Measurements from ENCODE around the gene BMP2K. TPM values are rescaled to one million over a fixed set of nuclear protein-coding genes. Genes with fewer than 3 reads are reported as not detected.

BMP2K gene
- total and polyA plus RNA-seq, 2 of the 8 experiments (the other 6 are each of a cell fraction or from before 2014, with no cell fraction given) = 15.6 to 24.1 TPM

DNA sequence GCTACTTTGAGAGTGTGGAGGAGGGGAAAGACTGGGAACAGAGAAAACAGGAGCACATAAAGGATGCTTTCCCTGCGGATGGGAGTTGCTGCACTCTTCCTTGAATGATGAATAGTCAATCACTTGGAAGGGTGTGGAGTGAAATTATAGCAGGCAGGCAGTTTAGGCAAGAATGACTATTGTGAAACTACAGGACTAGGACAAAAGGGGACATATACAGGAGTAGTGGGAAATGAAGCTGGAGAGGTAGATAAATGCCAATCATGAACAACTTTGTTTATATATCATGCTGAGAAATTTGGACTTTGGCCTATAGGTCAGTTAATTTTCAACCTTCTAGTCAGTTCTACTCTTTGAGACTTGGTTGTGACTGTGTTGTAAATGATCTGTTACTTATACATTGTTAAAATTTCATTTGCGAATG is 86.2 kb downstream of the BMP2K start:
- Histone ChIP-seq H3K4me1 (replicated peaks in 1 of 4; ENCODE audit: control insufficient read depth in 3 of 4, insufficient read depth in 4 of 4, low read length in 3 of 4) (no peaks in the 10 kb centered on the region), H3K79me1 (ENCODE audit: low read depth, low read length) (no peaks in the 10 kb centered on the region), H3K9me3 (ENCODE audit: insufficient read depth in 2 of 2, low read depth in 1 of 2, low read length in 1 of 2) (no peaks in the 10 kb centered on the region), H2BK5ac (ENCODE audit: low read depth, low read length) (no peak overlapping the region), H3K36me3 (ENCODE audit: control insufficient read depth in 2 of 4, insufficient read depth in 4 of 4, low read length in 3 of 4) (peaks cover 0 to 3% (median 0%) of the 10 kb centered on the region in 4 experiments; a peak in 2 of 8 replicates), H2BK15ac (ENCODE audit: low read length) (no peak overlapping the region), H3K27me3 (replicated peaks in 1 of 4; ENCODE audit: control insufficient read depth in 3 of 4, extremely low read depth in 1 of 4, insufficient read depth in 3 of 4, low read length in 3 of 4) (no peaks in the 10 kb centered on the region), H4K91ac (replicated peaks; ENCODE audit: insufficient read length, low read length) (no peak overlapping the region), H3K4ac (replicated peaks; ENCODE audit: insufficient read length, low read depth, low read length) (no peak overlapping the region), H3K4me2 (ENCODE audit: insufficient read depth in 1 of 2, low read depth in 2 of 2, low read length in 2 of 2) (no peak overlapping the region), H3K4me3 (ENCODE audit: extremely low read depth in 1 of 4, insufficient read depth in 2 of 4, low read depth in 3 of 4, low read length in 4 of 4) (no peak overlapping the region), H3K18ac (ENCODE audit: extremely low read depth, low read length) (no peak overlapping the region), H4K20me1 (replicated peaks in 1 of 2; ENCODE audit: control insufficient read depth in 1 of 2, insufficient read depth in 2 of 2, low read length in 2 of 2) (no peaks in the 10 kb centered on the region), H4K5ac (ENCODE audit: insufficient read length, low read depth, low read length) (no peak overlapping the region), H3K23me2 (ENCODE audit: low read depth, low read length) (no peaks in the 10 kb centered on the region), H2AK5ac (ENCODE audit: low read depth, low read length) (no peak overlapping the region), H3K14ac (ENCODE audit: insufficient read length) (no peak overlapping the region), H4K8ac (ENCODE audit: extremely low read depth, insufficient read depth, low read length) (no peak overlapping the region), H3K79me2 (ENCODE audit: control insufficient read depth in 1 of 2, insufficient read depth in 2 of 2, low read length in 2 of 2) (no peaks in the 10 kb centered on the region), H3K23ac (ENCODE audit: insufficient read length) (no peak overlapping the region), H2BK12ac (ENCODE audit: low read depth, low read length) (no peak overlapping the region), H3K56ac (replicated peaks; ENCODE audit: insufficient read length, low read depth, low read length) (no peak overlapping the region), H3K9ac (replicated peaks in 1 of 4; ENCODE audit: extremely low read depth in 1 of 4, low read depth in 3 of 4, low read length in 3 of 4) (no peak overlapping the region), H3K27ac (ENCODE audit: low read depth, low read length) (no peak overlapping the region), H2BK20ac (ENCODE audit: low read length) (no peak overlapping the region), H2BK120ac (replicated peaks; ENCODE audit: low read depth, low read length) (no peak overlapping the region), H2AFZ (ENCODE audit: low read length) (no peak overlapping the region)
- WGBS, 2 experiments (ENCODE audit: extremely low coverage in 1 of 2, insufficient coverage in 1 of 2, insufficient read length in 1 of 2, insufficient replicate concordance in 2 of 2, low coverage in 1 of 2, low lambda C conversion rate in 2 of 2, missing lambda C conversion rate in 1 of 2) = 91% methylated on average over 2 of the region's 2 CpGs; no CpG with 5 or more reads in 1 of the 2 experiments
- no peak for TF ChIP-seq TAF1 (IDR thresholded peaks at IDR 0.05; ENCODE audit: low read depth, low read length)
- TF ChIP-seq, protein P1, sequence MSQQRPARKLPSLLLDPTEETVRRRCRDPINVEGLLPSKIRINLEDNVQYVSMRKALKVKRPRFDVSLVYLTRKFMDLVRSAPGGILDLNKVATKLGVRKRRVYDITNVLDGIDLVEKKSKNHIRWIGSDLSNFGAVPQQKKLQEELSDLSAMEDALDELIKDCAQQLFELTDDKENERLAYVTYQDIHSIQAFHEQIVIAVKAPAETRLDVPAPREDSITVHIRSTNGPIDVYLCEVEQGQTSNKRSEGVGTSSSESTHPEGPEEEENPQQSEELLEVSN (IDR thresholded peaks at IDR 0.05) = no peak
- no peak for TF ChIP-seq BCL11A (IDR thresholded peaks at IDR 0.05; ENCODE audit: low read depth in 2 of 2, low read length in 2 of 2)
- TF ChIP-seq NRF1 (IDR thresholded peaks at IDR 0.05; ENCODE audit: low read depth, low read length) = no peak
- no peak for TF ChIP-seq JUN (IDR thresholded peaks at IDR 0.05; ENCODE audit: low read depth, low read length)
- no peak for TF ChIP-seq TCF12 (IDR thresholded peaks at IDR 0.05; ENCODE audit: low read depth, low read length)
- no peak for TF ChIP-seq HDAC6 (IDR thresholded peaks at IDR 0.05; ENCODE audit: low read depth, low read length)
- TF ChIP-seq SP4 (IDR thresholded peaks at IDR 0.05; ENCODE audit: low read length) = no peak
- no peak for TF ChIP-seq MAFK (IDR thresholded peaks at IDR 0.05; ENCODE audit: low read depth, low read length)
- no peak for TF ChIP-seq POU5F1 (IDR thresholded peaks at IDR 0.05; ENCODE audit: low read depth, low read length)
- TF ChIP-seq PHF8 (conservative IDR thresholded peaks at IDR 0.05; ENCODE audit: low read depth, low read length) = no peak
- TF ChIP-seq SP2 (IDR thresholded peaks at IDR 0.05; ENCODE audit: low read length) = no peak
- no peak for TF ChIP-seq YY1 (IDR thresholded peaks at IDR 0.05; ENCODE audit: low read depth, low read length)
- TF ChIP-seq CBX5 (IDR thresholded peaks at IDR 0.05; ENCODE audit: low read depth, low read length) = no peak
- no peak for TF ChIP-seq RXRA (IDR thresholded peaks at IDR 0.05; ENCODE audit: insufficient read depth, low read depth, low read length)
- TF ChIP-seq TBP (IDR thresholded peaks at IDR 0.05; ENCODE audit: low read depth, low read length) = no peak
- no peak for DNase-seq (ENCODE audit: low read depth in 1 of 2, low spot score in 2 of 2)
- ChIA-PET POLR2A (ENCODE audit: partially characterized antibody) (no interaction called here), CTCF (ENCODE audit: partially characterized antibody) (interaction anchor here (0.5 to 3.2 kb wide), 5 partner anchors 7 to 250 kb away, joined by 3 to 24 read pairs (median 4); no protein-coding TSS in a partner anchor)
- FAIRE-seq = no peak
